ENCODE measurements around the gene ATOX1.

Gene ATOX1

GRCh38 chr5:151779531-151780125, 21.2 kb upstream of the ATOX1 start:
- H3K4me3 ChIP-seq (ENCODE audit: low read length): no peak overlapping the region
- no peak for DNase-seq (ENCODE audit: low read depth)
- TF ChIP-seq CTCF (IDR thresholded peaks at IDR 0.05; ENCODE audit: insufficient read depth, low read depth, low read length, missing control alignments): no peak

- no peak overlapping the region for H3K4me3 ChIP-seq (ENCODE audit: low read length)
- DNase-seq (ENCODE audit: low read depth): no peak
- TF ChIP-seq CTCF (IDR thresholded peaks at IDR 0.05; ENCODE audit: insufficient read depth, low read depth, low read length, missing control alignments): no peak
Observed at GRCh38 chr5:151775025-151775606, 16.7 kb upstream of the ATOX1 start.

GRCh38 chr5:151773951-151774350, 15.5 kb upstream of the ATOX1 start:
- H3K4me3 ChIP-seq (ENCODE audit: low read length): peak overlapping the region; percentile 93
- no peak for DNase-seq (ENCODE audit: low read depth)
- no peak for TF ChIP-seq CTCF (IDR thresholded peaks at IDR 0.05; ENCODE audit: insufficient read depth, low read depth, low read length, missing control alignments)

- peak overlapping the region; percentile 93 for H3K4me3 ChIP-seq (ENCODE audit: low read length)
- TF ChIP-seq CTCF (IDR thresholded peaks at IDR 0.05; ENCODE audit: insufficient read depth, low read depth, low read length, missing control alignments): no peak
- peak; percentile 57 for DNase-seq (ENCODE audit: low read depth)
Observed at GRCh38 chr5:151772846-151773561, 14.6 kb upstream of the ATOX1 start.

GRCh38 chr5:151772029-151772845, 13.8 kb upstream of the ATOX1 start:
- peak overlapping the region; percentile 93 for H3K4me3 ChIP-seq (ENCODE audit: low read length)
- DNase-seq (ENCODE audit: low read depth): peak; percentile 37
- TF ChIP-seq CTCF (IDR thresholded peaks at IDR 0.05; ENCODE audit: insufficient read depth, low read depth, low read length, missing control alignments): no peak

GRCh38 chr5:151771259-151772028, 13.0 kb upstream of the ATOX1 start, which contains the start of gene G3BP1:
Gene G3BP1 (plus strand): TSS chr5:151771954. CDS start chr5:151786621, 14,667 bp downstream.
- peak; percentile 67 for TF ChIP-seq CTCF (IDR thresholded peaks at IDR 0.05; ENCODE audit: insufficient read depth, low read depth, low read length, missing control alignments)
- H3K4me3 ChIP-seq (ENCODE audit: low read length): peak within 1 kb of the TSS; percentile 93
- peak; percentile 100 for DNase-seq (ENCODE audit: low read depth)

Data from epithelial cell of esophagus (primary cell).